Gastrocnemius medialis (tissue), 4 donors: ENCODE results near the gene RFPL3. TPM values are rescaled to one million over a fixed set of nuclear protein-coding genes. Genes with fewer than 3 reads are reported as not detected.

Source experiments
- ATAC-seq, 2 donors: fragments of 150-250 bp; one replicate each; pipeline ENCODE4 v1.9.1; 2016
- DNase-seq, 2 donors: peaks; one replicate each; pipeline ENCODE4 v3.0.0-alpha.2; 2019
- H3K27ac ChIP-seq, 4 donors: fragments of 200-600 bp; sonication (generic); 1 replicate in 1 of 4; 2 replicates in 3 of 4; pipeline ENCODE4 v1.5.1; 2016 to 2018; ENCODE audit warnings: mild to moderate bottlenecking in 2 of 4, moderate library complexity in 1 of 4
- H3K27me3 ChIP-seq, 3 donors: fragments of 200-600 bp; sonication (generic) in 2 of 3; 1 replicate in 1 of 3; 2 replicates in 2 of 3; pipeline versions ENCODE4 v1.5.1 to v1.6.0; 2016 to 2019; ENCODE audit warnings: mild to moderate bottlenecking in 1 of 3, moderate library complexity in 1 of 3
- H3K36me3 ChIP-seq, 2 donors: fragments of 200-600 bp; sonication (generic) in 1 of 2; one replicate each; pipeline ENCODE4 v1.5.1; 2017 to 2018
- H3K4me1 ChIP-seq, 2 donors: fragments of 200-600 bp; sonication (generic) in 1 of 2; one replicate each; pipeline ENCODE4 v1.5.1; 2016 to 2017; ENCODE audit warnings: mild to moderate bottlenecking in 2 of 2
- H3K4me3 ChIP-seq, 4 donors: fragments of 200-600 bp; sonication (generic) in 3 of 4; 1 replicate in 1 of 4; 2 replicates in 3 of 4; pipeline ENCODE4 v1.5.1; 2016 to 2019; ENCODE audit warnings: mild to moderate bottlenecking in 2 of 4
- H3K9me3 ChIP-seq, 3 donors: fragments of 200-600 bp; sonication (generic) in 2 of 3; 1 replicate in 1 of 3; 2 replicates in 2 of 3; pipeline ENCODE4 v1.5.1; 2016 to 2019
- CTCF ChIP-seq, 5 experiments: fragments of 450-650 bp in 3 of 5; fragments of 200-600 bp in 2 of 5; sonication (generic) in 2 of 5; IDR thresholded peaks in 4 of 5; conservative IDR thresholded peaks in 1 of 5; 1 replicate in 4 of 5; 2 replicates in 1 of 5; pipeline ENCODE4 v1.5.1; 2016 to 2019; ENCODE audit warnings: antibody characterized with exemption in 5 of 5, mild to moderate bottlenecking in 3 of 5, moderate library complexity in 3 of 5
- POLR2A ChIP-seq, 2 donors: fragments of 450-650 bp; IDR thresholded peaks; one replicate each; pipeline ENCODE4 v1.6.1; 2017; ENCODE audit warnings: antibody characterized with exemption in 2 of 2, mild to moderate bottlenecking in 2 of 2, moderate library complexity in 2 of 2
- in situ Hi-C, 4 donors: fragments of 200-750 bp; cut with MboI; loops; one replicate each; pipeline versions ENCODE4 v1.15.0 to v1.8.0; 2017; ENCODE audit warnings: low sequenced_read_pairs in 4 of 4
- intact Hi-C: fragments of 100-400 bp; cut with DNase I; formaldehyde crosslinking; loops from one replicate; pipeline ENCODE4 v1.15.1; 2023; ENCODE audit warnings: low total_unique reads
- total RNA-seq, 4 donors: library from RNA; depleted of rRNA; stranded (reverse); fragments of >200 nt; gene quantifications; one replicate each; pipeline versions ENCODE4 v1.1.0 to v1.2.3, GENCODE V29; 2016

RFPL3 gene
- total RNA-seq, 4 donors from 2014 or later, result not detected

- DNase-seq, result no peak
- TF ChIP-seq CTCF (IDR thresholded peaks at IDR 0.05 in 4 of 5, conservative IDR thresholded peaks at IDR 0.05 in 1 of 5), result no peak
- no peak for TF ChIP-seq POLR2A (IDR thresholded peaks at IDR 0.05)
- Histone ChIP-seq H3K27ac (no peak overlapping the region), H3K4me1 (no peaks in the 10 kb centered on the region), H3K27me3 (no peaks in the 10 kb centered on the region), H3K36me3 (no peaks in the 10 kb centered on the region), H3K4me3 (no peak overlapping the region), H3K9me3 (no peaks in the 10 kb centered on the region)
- ATAC-seq, result no peak
- in situ Hi-C loops (no loop called here), intact Hi-C loops (no loop called here)
Observed at GRCh38 chr22:32319861-32320406, 37.7 kb upstream of the RFPL3 start.

GRCh38 chr22:32322986-32323385 lies 34.7 kb upstream of the RFPL3 start:
- DNase-seq, result no peak
- Histone ChIP-seq H3K27me3 (no peaks in the 10 kb centered on the region), H3K27ac (no peak overlapping the region), H3K4me3 (no peak overlapping the region), H3K9me3 (no peaks in the 10 kb centered on the region), H3K4me1 (no peaks in the 10 kb centered on the region), H3K36me3 (no peaks in the 10 kb centered on the region)
- intact Hi-C loops, result no loop called here
- ATAC-seq, result no peak
- in situ Hi-C loops, result no loop called here
- TF ChIP-seq POLR2A (IDR thresholded peaks at IDR 0.05) (no peak), CTCF (IDR thresholded peaks at IDR 0.05 in 4 of 5, conservative IDR thresholded peaks at IDR 0.05 in 1 of 5) (no peak)

GRCh38 chr22:32323513-32324164 lies 34.0 kb upstream of the RFPL3 start:
- no peak overlapping the region for H3K27ac ChIP-seq
- TF ChIP-seq POLR2A (IDR thresholded peaks at IDR 0.05), result no peak
- no peak for TF ChIP-seq CTCF (IDR thresholded peaks at IDR 0.05 in 4 of 5, conservative IDR thresholded peaks at IDR 0.05 in 1 of 5)
- H3K36me3 ChIP-seq, result no peaks in the 10 kb centered on the region
- intact Hi-C loops, result no loop called here
- no peaks in the 10 kb centered on the region for H3K4me1 ChIP-seq
- ATAC-seq (no peak), DNase-seq (no peak)
- H3K9me3 ChIP-seq, result no peaks in the 10 kb centered on the region
- in situ Hi-C loops, result no loop called here
- H3K4me3 ChIP-seq, result no peak overlapping the region
- no peaks in the 10 kb centered on the region for H3K27me3 ChIP-seq

- Histone ChIP-seq H3K27ac (no peak overlapping the region), H3K27me3 (no peaks in the 10 kb centered on the region), H3K9me3 (no peaks in the 10 kb centered on the region), H3K36me3 (no peaks in the 10 kb centered on the region), H3K4me1 (no peaks in the 10 kb centered on the region), H3K4me3 (no peak overlapping the region)
- in situ Hi-C loops, result loop anchor here in 1 of 4 donors (25.0 kb wide), 1 partner anchor 87 kb away; no protein-coding TSS in a partner anchor
- intact Hi-C loops, result no loop called here
- no peak for ATAC-seq
- TF ChIP-seq CTCF (IDR thresholded peaks at IDR 0.05 in 4 of 5, conservative IDR thresholded peaks at IDR 0.05 in 1 of 5) (no peak), POLR2A (IDR thresholded peaks at IDR 0.05) (no peak)
- DNase-seq, result no peak
Observed at GRCh38 chr22:32324505-32325415, 32.9 kb upstream of the RFPL3 start.
